Esophagus muscularis mucosa (tissue), 3 donors: ENCODE results near the gene KRTAP19-3.

Experiments used
- EP300 ChIP-seq: sonication (generic); formaldehyde crosslinking; IDR thresholded peaks from one replicate; pipeline ENCODE4 v1.6.1; 2017; ENCODE audit warnings: antibody characterized with exemption
- TF ChIP-seq, protein P1 (sequence below), 3 experiments: fragments of 200-600 bp in 2 of 3; fragments of 450-650 bp in 1 of 3; sonication (generic) in 2 of 3; IDR thresholded peaks; one replicate each; pipeline ENCODE4 v1.5.1; 2017 to 2019; ENCODE audit warnings: antibody characterized with exemption in 3 of 3, mild to moderate bottlenecking in 2 of 3, moderate library complexity in 1 of 3

DNA sequence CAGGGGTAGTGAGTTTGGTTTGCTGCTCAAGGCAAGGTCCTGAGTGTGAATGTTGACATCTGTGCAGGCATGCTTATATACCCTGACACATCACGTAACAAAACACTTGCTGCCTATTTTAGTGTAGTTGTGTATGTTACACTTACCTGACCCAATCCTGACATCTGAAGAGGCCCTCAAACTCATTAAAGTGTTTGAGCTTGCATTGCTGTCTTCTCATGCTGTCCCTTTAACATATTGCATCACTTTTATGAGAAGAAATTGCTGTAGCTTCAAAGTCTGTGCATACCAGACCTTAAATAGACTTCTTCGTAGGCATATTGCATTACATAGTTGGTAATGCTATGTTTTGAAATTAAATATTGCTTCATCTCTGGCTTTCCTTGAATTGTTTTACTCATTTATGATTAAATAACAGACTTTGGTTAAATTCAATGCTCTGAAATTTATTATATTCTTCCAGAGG, at the start of gene KRTAP19-3:
- TF ChIP-seq, protein P1, sequence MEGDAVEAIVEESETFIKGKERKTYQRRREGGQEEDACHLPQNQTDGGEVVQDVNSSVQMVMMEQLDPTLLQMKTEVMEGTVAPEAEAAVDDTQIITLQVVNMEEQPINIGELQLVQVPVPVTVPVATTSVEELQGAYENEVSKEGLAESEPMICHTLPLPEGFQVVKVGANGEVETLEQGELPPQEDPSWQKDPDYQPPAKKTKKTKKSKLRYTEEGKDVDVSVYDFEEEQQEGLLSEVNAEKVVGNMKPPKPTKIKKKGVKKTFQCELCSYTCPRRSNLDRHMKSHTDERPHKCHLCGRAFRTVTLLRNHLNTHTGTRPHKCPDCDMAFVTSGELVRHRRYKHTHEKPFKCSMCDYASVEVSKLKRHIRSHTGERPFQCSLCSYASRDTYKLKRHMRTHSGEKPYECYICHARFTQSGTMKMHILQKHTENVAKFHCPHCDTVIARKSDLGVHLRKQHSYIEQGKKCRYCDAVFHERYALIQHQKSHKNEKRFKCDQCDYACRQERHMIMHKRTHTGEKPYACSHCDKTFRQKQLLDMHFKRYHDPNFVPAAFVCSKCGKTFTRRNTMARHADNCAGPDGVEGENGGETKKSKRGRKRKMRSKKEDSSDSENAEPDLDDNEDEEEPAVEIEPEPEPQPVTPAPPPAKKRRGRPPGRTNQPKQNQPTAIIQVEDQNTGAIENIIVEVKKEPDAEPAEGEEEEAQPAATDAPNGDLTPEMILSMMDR (IDR thresholded peaks at IDR 0.05), result no peak
- no peak for TF ChIP-seq EP300
